Vagina (tissue), 2 donors: ENCODE measurements around the gene HIGD2A.

Source experiments
- CTCF ChIP-seq, 3 experiments: fragments of 450-650 bp in 2 of 3; fragments of 200-600 bp in 1 of 3; sonication (generic) in 1 of 3; IDR thresholded peaks; one replicate each; pipeline ENCODE4 v1.5.1; 2017 to 2019; ENCODE audit warnings: antibody characterized with exemption in 3 of 3, mild to moderate bottlenecking in 2 of 3, moderate library complexity in 2 of 3
- POLR2A ChIP-seq, 2 donors: fragments of 450-650 bp; IDR thresholded peaks; one replicate each; pipeline ENCODE4 v1.6.1; 2017; ENCODE audit warnings: antibody characterized with exemption in 2 of 2, mild to moderate bottlenecking in 2 of 2, moderate library complexity in 2 of 2
- POLR2AphosphoS5 ChIP-seq, 2 donors: sonication (generic); formaldehyde crosslinking; IDR thresholded peaks; one replicate each; pipeline ENCODE4 v1.9.0; 2017; ENCODE audit warnings: antibody characterized with exemption in 2 of 2, mild to moderate bottlenecking in 2 of 2, low read depth in 1 of 2; ENCODE audit not compliant: insufficient read depth in 1 of 2

GRCh38 chr5:176364765-176365350, 23.7 kb upstream of the HIGD2A start:
- no peak for TF ChIP-seq POLR2A (IDR thresholded peaks at IDR 0.05)
- TF ChIP-seq CTCF (IDR thresholded peaks at IDR 0.05), result no peak
- TF ChIP-seq POLR2AphosphoS5 (IDR thresholded peaks at IDR 0.05; ENCODE audit: insufficient read depth in 1 of 2, low read depth in 1 of 2), result no peak
